T1000 (cell line): ENCODE results near the gene DHX32.

Experiments used
- DNase-seq: peaks from one replicate; lab custom pipeline; 2025; ENCODE audit warnings: mixed read lengths; lab: John Stamatoyannopoulos, UW

DHX32 gene

DNA sequence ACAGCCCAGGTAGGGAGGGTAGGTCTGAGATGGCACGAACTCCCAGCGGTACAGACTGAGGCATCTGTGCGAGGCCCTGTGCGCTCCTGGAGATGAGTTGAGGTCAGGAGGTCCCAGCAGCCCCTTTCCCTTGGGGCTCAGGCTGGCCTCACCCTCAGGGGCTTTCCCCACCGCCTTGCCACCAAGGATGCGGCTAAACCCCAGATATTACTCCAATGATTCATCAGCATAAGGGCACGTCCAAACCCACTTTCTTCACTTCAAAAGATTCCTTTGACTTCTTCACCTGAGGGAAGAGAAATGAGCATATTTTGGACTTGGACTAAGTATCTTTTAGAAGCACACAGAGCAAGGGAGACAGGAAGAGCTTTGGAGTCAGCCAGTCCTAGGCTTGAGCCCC lies 78.4 kb downstream of the DHX32 start:
- DNase-seq = no peak

DNA sequence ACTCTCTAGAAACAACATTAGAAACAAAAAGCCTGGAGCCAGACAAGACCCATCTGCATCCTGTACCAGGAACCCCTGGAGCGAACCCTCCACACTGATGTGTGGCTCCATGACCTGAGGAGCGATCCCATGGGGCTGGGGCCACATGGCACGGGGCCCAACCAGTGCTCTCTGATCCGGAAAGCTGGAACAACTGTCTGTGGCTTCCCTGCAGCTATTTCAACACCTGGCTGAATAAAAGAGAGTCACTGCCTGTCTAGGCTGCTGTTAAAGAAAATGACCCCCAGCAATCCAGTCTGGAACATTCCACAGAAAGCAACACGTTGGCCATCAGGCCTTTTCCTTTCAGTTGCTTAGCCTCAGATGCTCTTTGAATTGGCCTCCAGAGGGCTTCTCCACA lies 79.0 kb downstream of the DHX32 start:
- DNase-seq = no peak

DNA sequence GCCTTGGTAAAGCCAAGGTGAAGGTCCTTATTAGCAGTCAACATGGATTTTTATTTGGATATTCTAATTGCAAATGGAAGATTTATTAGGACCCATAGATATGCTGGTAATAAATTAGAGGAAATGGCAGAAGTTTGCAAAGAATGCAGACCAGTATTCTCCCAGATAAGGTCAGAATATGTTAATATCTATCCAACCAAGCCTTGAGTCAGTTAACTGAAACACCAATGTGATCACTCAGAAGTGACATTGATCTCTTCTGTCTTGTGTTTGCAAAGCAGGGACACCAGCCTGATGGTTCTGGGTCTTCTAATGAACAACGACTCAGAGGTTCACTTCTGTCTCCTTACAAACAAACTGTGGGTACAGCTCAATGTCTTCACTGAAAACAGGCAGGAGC lies 79.5 kb downstream of the DHX32 start:
- no peak for DNase-seq

DNA sequence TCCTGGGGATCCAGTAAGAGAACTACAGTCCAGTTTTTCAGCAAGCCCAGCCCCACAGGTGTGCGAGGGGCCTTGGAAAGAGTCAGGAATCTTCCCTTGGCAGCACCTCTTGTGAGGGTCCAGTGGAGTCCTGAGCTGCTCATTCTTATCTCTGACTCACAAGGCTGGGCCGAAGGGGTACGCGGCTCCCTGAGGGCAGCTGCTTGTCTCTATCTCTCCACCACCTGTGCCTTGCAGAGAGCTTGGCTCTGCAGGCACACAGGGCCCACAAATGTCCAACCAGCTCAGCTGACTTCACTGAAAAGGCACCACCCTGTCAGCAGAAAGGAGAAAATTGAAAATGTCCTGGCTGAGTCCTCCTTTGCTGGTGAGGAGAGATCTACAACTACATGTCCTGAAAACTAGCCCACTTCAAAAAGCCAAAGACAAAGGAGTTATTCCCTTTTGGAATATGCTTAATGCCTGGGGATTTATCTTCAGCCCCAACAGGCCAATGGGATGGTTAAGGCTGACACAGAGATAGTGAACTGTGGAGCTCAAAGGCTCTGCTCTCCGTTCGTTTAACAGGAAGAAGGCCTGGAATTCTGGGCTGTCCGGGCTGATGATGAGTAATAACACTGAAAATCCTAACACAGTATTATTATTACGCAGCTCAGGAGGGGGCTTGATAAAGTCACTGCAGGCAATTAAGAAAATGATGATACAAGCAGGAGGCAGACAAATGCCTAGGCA lies 81.5 kb downstream of the DHX32 start:
- DNase-seq = no peak

DNA sequence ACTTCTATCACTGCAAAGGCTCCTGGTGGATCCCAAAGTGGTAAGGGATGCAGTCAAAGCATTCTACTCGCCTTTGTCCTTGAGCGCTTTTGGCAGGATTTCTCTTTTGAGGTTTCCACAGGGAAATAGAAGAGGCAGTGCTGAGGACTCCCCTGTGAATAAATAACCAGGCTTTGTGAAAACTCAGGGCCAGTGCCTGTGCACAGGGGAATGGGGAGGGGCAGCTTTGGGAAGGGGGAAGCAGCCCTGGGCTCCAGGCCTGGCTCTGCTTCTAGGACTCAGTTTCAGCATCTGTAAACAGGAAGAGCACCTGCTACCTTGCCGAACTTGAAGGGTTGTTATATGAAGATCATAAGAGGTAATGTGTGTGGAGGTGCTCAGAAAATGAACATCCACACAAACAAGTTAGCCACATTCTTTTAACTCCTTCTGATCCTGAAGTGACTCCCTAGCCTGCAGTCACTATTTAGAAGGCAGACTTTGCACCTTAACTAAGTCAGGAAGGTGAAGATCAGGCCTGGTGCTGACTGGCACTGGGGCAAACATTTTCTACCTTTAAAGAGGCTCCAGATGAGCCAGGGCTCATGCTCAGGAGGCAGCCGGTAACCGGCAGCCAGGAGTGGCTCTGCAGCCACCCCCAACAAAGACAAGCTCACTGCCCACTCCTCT lies 83.0 kb downstream of the DHX32 start:
- no peak for DNase-seq

DNA sequence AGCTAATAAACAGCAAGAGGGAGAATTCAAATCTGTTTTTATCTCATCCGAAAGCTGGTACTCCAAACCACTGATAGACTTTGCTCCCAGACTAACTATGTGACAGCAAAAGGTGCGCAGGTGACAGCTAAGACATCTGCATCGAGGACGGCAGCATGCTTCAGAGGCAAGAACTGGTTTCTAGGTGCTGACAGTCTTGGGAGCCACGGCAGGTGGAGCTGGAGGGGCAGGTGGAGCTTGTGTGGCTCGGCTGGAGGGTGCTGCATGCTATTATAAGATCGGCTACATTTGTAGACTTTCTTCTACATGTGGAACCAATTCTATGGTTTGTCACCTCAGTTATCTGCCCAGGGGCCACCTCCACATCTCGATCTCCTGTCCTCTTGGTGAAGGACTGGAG lies 83.7 kb downstream of the DHX32 start:
- no peak for DNase-seq

DNA sequence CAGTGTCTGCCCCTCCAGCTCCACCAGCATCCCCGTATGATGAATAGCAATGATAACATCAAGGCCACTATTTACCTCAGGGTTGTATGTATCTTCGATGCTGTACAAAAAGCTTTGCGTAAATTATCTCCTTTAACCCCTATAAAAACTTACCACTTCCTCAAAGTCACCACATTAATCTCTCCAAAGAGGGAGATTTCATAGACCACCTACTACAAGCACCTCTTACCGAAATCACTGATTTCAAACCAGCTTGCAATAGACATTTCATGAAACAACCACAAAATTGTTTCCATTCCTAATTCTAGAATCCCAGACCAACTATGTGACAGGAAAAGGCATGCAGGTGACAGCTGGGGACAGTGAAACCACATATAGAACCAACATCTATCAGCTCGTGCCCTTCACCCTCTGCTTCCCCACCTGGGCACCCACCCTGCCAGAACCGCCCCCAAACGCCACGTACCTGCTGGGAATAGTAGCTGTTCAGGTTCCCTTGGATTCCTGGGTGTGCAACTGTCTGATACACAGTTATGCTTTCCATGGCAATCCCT lies 85.4 kb downstream of the DHX32 start:
- DNase-seq = no peak

DNA sequence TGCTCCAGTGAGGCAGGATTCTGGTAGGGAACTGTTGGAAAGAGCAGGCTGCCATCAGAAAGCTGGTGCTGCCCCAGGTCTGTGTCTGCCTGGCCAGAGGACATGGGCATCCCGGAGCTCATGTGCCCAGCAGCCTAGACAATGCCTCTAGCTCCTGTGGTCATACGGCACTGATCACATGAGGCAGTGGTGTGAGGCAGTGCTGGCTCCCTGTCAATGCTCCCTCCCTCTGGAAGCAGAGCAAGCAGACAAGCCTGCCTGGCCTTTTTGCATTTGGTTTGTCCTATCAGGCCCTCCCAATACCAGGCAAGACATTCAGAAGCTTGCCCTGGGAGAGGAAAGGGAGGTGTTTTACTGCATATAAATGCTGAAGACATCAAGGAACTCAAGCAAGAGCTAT lies 86.0 kb downstream of the DHX32 start:
- no peak for DNase-seq

- DNase-seq = no peak
Measured at GRCh38 chr10:125792342-125793300, 88.5 kb downstream of the DHX32 start.

DNA sequence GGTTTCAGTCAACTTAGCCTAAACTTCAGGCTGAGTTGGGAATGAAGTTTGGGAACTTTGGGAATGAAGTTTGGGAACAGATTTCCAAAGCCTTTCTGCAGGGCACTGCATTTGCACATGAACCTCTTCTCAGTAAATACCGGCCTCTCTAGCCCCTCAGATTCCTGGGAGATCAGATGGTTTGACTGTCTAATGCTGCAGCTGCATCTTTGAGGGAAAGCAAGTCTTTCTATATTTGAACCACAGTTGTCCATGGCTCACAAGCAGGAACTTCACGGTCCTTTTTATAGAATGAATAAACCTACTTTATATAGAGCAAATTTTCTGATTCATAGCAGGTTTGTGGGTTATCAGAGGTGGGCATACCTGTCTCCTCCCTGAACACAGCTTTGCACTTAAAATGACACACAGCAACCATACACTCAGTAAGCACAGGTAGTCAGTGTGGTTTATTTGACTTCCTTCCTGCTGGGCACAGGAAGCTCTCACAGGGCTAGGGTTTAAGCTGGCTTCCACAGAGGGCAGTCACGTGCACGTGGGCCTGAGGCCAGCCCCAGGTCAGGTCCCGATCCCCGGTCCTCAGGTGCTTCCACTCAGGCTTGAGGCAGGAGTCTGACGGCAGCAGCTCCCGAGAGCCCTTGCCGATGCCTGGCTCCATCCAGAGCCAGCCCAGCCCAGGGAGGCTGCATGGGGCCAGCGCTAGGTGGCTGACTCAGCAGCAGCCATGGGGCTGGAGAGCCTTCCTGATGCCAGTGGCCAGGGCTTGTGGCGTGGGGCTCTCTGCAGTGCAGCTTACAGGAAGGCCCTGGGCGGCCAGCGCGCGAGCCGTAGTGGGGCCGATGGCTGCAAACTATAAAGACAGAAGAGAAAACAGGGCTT lies 92.7 kb downstream of the DHX32 start:
- DNase-seq = no peak
